Testis (tissue), 3 donors: ENCODE results near the gene DENND1A. TPM values are rescaled to one million over a fixed set of nuclear protein-coding genes. Genes with fewer than 3 reads are reported as not detected.

Source experiments
- DNase-seq: peaks from one replicate; pipeline ENCODE4 v3.0.0-alpha.2; 2019
- H3K27ac ChIP-seq, 2 donors: fragments of 200-600 bp; sonication (generic); one replicate each; pipeline ENCODE4 v1.5.1; 2019
- H3K27me3 ChIP-seq: fragments of 200-600 bp; sonication (generic); one replicate; pipeline ENCODE4 v1.5.1; 2019
- H3K36me3 ChIP-seq: fragments of 200-600 bp; sonication (generic); one replicate; pipeline ENCODE4 v1.5.1; 2017; ENCODE audit warnings: low read depth; ENCODE audit errors: missing control alignments
- H3K4me1 ChIP-seq: fragments of 200-600 bp; sonication (generic); one replicate; pipeline ENCODE4 v1.5.1; 2019
- H3K4me3 ChIP-seq, 2 donors: fragments of 200-600 bp; sonication (generic); one replicate each; pipeline ENCODE4 v1.5.1; 2017 to 2019
- H3K9me3 ChIP-seq: fragments of 200-600 bp; sonication (generic); one replicate; pipeline ENCODE4 v1.5.1; 2017
- POLR2A ChIP-seq: fragments of 450-650 bp; IDR thresholded peaks from one replicate; pipeline ENCODE4 v1.6.1; 2017; ENCODE audit warnings: antibody characterized with exemption, mild to moderate bottlenecking, moderate library complexity
- WGBS, 2 donors: methylation state at CpG; one replicate each; pipeline ENCODE4 v1.1.5; 2018; 5-methylcytosine and 5-hydroxymethylcytosine counted together
- intact Hi-C: fragments of 100-400 bp; cut with DNase I; formaldehyde crosslinking; loops from one replicate; pipeline ENCODE4 v1.15.1; 2023; ENCODE audit warnings: low total_unique reads
- polyA plus RNA-seq: library from polyadenylated mRNA; stranded (reverse); fragments of 350-450 nt; fragmentation: Illumina TruSeq; extraction: RNeasy Lipid Tissue Mini Kit (QIAGEN cat#74804); gene quantifications from one replicate; pipeline ENCODE4 v1.2.3, GENCODE V29; 2014; ENCODE audit warnings: low read depth, low replicate concordance; ENCODE audit not compliant: insufficient read depth
- total RNA-seq, 2 donors: library from RNA; depleted of rRNA; stranded (reverse); fragments of >200 nt; gene quantifications; one replicate each; pipeline ENCODE4 v1.2.3, GENCODE V29; 2016
- TF ChIP-seq, protein P1 (sequence below), 3 experiments: fragments of 450-650 bp in 2 of 3; fragments of 200-600 bp in 1 of 3; sonication (generic) in 1 of 3; IDR thresholded peaks; one replicate each; pipeline ENCODE4 v1.5.1; 2016 to 2019; ENCODE audit warnings: antibody characterized with exemption in 3 of 3, mild to moderate bottlenecking in 2 of 3, moderate library complexity in 1 of 3

Gene DENND1A
- total and polyA plus RNA-seq, 3 donors from 2014 or later = 20.3 to 47.4 (median 44.9) TPM

DNA sequence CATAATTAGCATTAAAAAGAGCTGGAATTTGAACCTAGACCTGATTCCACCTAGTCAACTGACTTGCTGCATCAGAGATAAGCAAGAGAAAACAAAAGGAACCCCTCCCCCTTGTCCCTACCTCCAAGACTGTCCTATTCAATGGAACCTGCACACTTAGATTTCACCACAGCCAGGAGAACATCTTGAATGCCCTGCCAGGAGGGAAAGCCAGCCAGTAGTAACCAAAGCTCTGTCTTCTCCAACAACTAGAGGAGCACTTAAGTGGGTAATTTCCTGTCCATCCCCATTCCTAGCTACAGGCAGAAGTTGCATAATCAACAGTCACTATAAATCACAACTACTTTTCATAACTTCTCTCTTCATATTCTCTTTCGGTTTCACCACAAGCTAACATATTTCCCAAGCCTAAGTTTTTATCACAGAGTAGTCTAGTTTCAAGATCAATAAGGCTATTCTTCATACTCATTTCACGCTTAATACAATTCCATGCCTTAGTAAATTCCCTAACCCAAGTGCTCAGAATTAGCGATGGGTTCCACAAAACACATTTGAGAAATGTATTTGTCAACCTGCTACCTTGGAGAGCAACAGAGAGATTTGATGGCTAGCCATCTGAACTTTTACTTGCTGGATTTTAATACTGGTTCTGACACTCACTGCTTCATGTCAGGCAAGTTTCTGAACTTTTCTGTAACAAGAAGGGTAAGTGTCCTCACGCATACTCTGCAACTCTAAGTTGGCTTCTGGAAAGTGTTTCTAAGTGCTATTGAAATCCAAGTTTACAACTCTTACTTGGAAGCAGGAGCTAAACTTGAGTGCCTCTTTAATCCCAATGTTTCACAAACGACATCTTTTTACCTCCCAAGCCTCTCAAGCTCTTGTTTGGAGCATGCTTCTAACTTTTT is 2.0 kb downstream of the DENND1A start:
- 63 to 65% methylated on average over 5 of the region's 5 CpGs for WGBS, 2 donors
- intact Hi-C loops = no loop called here
- peaks cover 24% of the 10 kb centered on the region for H3K4me1 ChIP-seq
- no peaks in the 10 kb centered on the region for H3K36me3 ChIP-seq
- no peak overlapping the region for H3K4me3 ChIP-seq
- no peaks in the 10 kb centered on the region for H3K27me3 ChIP-seq
- TF ChIP-seq, protein P1, sequence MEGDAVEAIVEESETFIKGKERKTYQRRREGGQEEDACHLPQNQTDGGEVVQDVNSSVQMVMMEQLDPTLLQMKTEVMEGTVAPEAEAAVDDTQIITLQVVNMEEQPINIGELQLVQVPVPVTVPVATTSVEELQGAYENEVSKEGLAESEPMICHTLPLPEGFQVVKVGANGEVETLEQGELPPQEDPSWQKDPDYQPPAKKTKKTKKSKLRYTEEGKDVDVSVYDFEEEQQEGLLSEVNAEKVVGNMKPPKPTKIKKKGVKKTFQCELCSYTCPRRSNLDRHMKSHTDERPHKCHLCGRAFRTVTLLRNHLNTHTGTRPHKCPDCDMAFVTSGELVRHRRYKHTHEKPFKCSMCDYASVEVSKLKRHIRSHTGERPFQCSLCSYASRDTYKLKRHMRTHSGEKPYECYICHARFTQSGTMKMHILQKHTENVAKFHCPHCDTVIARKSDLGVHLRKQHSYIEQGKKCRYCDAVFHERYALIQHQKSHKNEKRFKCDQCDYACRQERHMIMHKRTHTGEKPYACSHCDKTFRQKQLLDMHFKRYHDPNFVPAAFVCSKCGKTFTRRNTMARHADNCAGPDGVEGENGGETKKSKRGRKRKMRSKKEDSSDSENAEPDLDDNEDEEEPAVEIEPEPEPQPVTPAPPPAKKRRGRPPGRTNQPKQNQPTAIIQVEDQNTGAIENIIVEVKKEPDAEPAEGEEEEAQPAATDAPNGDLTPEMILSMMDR (IDR thresholded peaks at IDR 0.05) = no peak
- no peak for TF ChIP-seq POLR2A
- DNase-seq = no peak
- peak overlapping the region in 1 of 2 donors; percentile 83 for H3K27ac ChIP-seq
- no peaks in the 10 kb centered on the region for H3K9me3 ChIP-seq

DNA sequence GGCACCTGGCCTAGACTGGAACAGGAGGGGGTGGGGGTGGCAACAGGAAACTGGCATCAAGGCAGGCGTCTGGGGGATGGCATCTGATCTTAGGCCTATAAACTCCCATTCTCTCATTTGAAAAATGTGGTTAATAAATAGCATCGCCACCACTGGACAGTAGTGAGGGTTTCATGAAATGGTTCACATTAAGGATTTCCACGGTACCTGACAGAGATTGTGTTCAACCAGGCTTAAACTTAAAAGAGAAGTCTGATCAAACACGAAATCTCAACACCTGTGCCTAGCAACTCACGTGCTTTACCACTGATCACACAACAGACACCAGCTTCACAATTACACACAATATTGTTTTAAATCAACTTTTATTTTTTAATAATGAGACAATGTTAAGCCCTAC is 3.0 kb downstream of the DENND1A start:
- H3K9me3 ChIP-seq = no peaks in the 10 kb centered on the region
- intact Hi-C loops = no loop called here
- peaks cover 24% of the 10 kb centered on the region for H3K4me1 ChIP-seq
- H3K27me3 ChIP-seq = no peaks in the 10 kb centered on the region
- no peak overlapping the region for H3K27ac ChIP-seq
- no peak for DNase-seq
- TF ChIP-seq, protein P1 (IDR thresholded peaks at IDR 0.05) = no peak
- TF ChIP-seq POLR2A = no peak
- WGBS, 2 donors = 91 to 93% methylated on average over 5 of the region's 5 CpGs
- no peak overlapping the region for H3K4me3 ChIP-seq
- H3K36me3 ChIP-seq = no peaks in the 10 kb centered on the region

DNA sequence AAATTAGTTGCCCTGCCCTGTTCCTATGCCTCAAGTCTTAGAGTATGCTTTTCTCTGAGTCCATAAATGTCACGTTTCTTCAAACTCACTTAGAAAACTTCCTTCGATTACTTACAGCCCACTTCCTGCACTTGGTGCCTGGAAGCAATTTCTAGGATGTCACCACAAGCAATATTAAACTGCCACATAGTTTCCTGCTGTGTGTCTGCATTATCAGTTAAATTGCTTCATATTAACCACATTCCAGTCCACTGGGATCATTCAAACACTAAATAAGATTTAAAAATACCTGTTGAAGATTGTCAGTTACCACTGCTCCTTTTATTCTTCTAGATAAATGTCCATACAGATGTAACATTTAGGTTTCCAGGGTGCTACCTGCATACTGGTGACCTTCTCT is 4.1 kb downstream of the DENND1A start:
- Histone ChIP-seq H3K4me1 (peaks cover 24% of the 10 kb centered on the region), H3K4me3 (no peak overlapping the region), H3K9me3 (no peaks in the 10 kb centered on the region), H3K27ac (no peak overlapping the region), H3K36me3 (no peaks in the 10 kb centered on the region), H3K27me3 (no peaks in the 10 kb centered on the region)
- intact Hi-C loops = no loop called here
- WGBS, 2 donors = 53 to 70% methylated on average over 2 of the region's 2 CpGs
- no peak for DNase-seq
- no peak for TF ChIP-seq POLR2A
- TF ChIP-seq, protein P1 (IDR thresholded peaks at IDR 0.05) = no peak

DNA sequence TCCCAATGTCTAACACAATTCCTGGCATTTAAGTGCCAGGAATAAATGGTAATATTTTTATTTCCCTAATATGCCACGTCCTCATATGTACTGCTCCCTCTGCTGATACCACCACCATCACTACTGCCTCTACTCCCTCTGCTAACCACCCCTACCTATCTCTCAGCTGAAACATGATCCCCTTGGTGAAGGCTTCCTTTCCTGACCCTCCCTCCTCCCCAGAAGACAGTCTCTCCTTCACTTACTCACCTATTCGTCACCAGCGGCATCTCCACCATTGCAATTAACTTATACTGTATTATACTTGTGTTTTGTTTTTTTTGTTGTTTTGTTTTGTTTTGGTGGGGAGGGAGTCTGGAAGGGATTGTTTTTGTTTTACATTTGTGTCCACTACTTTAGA is 4.8 kb downstream of the DENND1A start:
- 90 to 94% methylated on average over 3 of the region's 3 CpGs for WGBS, 2 donors
- H3K36me3 ChIP-seq = no peaks in the 10 kb centered on the region
- H3K4me3 ChIP-seq = no peak overlapping the region
- peaks cover 18% of the 10 kb centered on the region for H3K4me1 ChIP-seq
- no peaks in the 10 kb centered on the region for H3K27me3 ChIP-seq
- no peak overlapping the region for H3K27ac ChIP-seq
- no peak for DNase-seq
- TF ChIP-seq, protein P1 (IDR thresholded peaks at IDR 0.05) = no peak
- no peak for TF ChIP-seq POLR2A
- intact Hi-C loops = no loop called here
- H3K9me3 ChIP-seq = no peaks in the 10 kb centered on the region

DNA sequence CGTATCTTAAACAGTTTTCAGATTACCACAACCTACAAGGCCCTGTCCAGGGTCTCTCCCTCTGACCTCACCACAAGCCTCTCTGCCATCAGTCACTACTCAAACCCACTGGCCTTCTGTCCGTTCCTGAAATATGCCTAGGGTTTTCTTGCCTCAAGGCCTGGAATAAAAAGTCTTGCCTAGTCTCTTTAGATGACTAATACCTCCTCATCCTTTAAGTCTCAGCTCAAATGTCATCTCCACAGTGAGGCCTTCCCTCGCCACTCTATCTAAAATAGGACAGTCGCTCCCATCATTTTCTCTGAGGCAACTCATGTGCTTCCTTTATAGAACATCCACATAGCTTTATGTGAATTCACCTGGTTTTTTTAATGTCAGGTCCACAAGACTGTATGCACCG is 5.2 kb downstream of the DENND1A start:
- intact Hi-C loops = no loop called here
- H3K4me3 ChIP-seq = no peak overlapping the region
- TF ChIP-seq POLR2A = no peak
- TF ChIP-seq, protein P1 (IDR thresholded peaks at IDR 0.05) = no peak
- H3K27ac ChIP-seq = no peak overlapping the region
- 95 to 97% methylated on average over 5 of the region's 5 CpGs for WGBS, 2 donors
- H3K4me1 ChIP-seq = peaks cover 18% of the 10 kb centered on the region
- H3K36me3 ChIP-seq = no peaks in the 10 kb centered on the region
- DNase-seq = no peak
- H3K9me3 ChIP-seq = no peaks in the 10 kb centered on the region
- no peaks in the 10 kb centered on the region for H3K27me3 ChIP-seq
